GM19372 (cell line): Measurements from ENCODE around the gene ATP8A1.

ENCODE experiments used
- ATAC-seq: cut with Tn5 transposase; IDR thresholded peaks from one replicate; pipeline ENCODE4 v1.9.1; 2021; ENCODE audit warnings: mild to moderate bottlenecking, low read depth, moderate library complexity; ENCODE audit not compliant: unreplicated experiment

ATP8A1 gene

DNA sequence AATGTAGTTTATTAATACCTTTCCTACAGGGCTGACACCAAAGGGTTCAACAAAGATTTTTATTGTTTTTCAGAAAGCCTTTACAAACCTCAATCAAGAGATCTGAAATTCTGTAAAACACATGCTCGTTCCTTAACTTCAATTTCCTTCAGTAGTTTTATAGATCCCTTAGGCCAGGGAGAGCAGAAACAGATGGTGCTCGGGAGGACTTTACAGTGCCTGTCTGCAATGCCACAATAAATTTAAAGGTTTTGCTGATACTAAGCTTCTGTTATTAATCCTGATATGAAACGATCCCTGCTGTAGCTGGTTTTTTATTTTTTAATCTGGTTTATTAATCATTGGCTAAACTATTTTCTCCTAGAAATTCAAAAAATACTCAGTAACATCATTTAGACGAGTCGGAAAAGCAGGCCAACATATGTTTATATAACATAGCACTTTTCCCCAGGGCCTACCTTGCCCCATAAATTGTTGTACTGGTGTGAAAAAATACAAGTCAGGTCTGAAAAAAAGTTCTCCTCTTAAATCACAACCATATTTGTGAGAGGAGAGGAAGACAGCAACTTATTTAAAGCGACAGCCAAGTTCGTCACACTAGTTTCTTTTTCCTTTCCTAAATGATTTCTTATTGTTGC, 219.9 kb downstream of the ATP8A1 start:
- ATAC-seq = no peak

DNA sequence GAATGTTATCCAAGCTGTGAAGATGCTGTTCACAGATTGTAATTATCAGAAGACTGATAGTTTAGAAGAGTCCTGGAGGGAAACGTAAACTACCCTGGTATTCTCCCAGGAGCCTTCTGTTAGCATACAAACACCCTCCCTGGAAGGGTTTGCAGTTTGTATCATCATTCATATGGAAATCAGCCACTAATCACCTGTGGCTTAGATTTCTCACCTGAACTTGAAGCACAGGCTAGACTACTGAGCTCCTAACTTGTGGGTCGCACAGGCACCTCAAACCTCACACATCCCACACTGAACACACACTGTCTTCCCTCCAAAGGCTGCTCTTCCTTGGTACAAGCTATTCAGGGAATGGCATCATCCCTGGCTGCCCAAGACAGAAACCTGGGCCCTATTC, 228.9 kb downstream of the ATP8A1 start:
- ATAC-seq = no peak

DNA sequence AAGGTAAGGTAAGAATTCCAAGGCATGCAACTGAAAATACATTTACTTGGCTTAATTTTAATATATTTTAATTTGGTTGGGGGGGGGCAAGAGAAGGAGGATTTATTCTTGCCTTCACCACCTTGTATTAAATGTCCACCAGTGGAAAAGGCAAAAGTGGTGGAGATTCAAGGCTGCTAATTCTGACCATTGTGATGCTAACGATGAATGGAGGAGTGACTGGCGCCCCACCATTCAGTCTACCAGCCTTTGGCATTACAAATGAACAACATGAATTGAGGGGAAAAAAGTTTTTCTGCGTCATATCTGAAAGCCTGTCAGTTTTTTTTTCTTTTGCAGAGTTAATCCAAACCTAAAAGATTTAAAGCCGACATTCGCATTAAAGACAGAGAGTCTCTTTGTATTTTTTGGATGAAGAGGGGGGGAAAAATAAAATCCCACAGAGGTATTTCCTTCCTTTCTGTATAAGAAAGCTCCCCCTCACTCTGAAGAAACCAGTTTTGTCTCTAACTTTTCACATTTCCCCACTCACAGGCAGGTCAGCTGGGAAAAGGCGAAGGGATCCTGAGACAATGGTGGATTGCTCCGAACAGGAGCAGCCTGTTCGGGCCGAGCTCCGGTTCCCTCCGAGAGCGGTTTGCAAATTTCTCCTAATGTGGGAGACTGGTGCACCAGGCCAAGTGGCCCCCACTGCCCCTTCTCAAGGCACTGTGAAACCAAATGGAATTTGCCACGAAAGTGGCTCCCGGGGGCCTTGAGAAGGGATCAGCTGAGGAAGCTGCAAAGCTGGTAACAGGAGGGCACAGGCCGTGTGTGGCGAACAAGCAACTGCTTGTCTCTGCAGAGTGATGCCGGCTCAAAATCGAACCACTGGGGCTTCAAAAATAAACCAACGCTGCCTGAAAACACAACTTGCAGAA, 231.5 kb downstream of the ATP8A1 start:
- no peak for ATAC-seq

DNA sequence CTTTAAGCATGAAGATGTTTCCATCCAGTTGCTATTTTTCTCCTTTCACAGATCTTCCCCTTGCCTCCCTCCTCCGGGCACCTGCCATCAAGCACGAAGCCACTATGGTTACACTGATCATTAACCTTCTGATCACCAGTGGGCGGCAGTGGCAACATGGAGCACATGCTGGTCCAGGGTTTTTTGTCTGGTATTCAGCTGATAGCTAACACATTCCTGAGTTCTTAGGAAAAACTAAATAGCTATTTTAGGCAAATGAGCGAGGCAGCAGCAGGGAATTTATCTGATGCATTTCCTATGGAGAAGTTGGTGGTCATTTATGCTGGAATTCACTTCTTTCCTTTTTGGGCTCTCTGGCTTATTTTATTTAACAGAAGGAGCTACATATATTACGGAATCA, 236.8 kb downstream of the ATP8A1 start:
- no peak for ATAC-seq

- ATAC-seq = no peak
Observed at GRCh38 chr4:42417550-42417949, 239.4 kb downstream of the ATP8A1 start.

- no peak for ATAC-seq
Observed at GRCh38 chr4:42416017-42416416, 240.9 kb downstream of the ATP8A1 start.

GRCh38 chr4:42415281-42415680, 241.6 kb downstream of the ATP8A1 start:
- ATAC-seq = no peak

- ATAC-seq = no peak
Observed at GRCh38 chr4:42412251-42412650, 244.7 kb downstream of the ATP8A1 start.

DNA sequence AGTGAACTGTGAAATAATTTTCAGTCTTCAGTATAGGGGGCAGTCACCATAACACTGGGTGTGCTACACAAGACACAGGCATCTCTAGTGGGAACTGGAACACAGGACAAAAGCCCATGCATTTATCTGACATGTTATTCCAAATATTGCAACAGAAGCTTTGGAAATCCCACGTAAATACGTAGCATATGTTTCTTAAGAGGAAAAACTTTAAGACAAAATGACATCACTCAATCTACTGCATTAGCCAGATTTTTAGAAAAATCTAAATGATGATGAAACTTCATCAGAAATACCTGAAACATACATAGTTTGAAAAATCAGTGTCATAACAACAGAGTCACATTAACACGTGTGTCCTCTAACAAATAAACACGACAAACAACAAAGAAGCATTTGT, 245.1 kb downstream of the ATP8A1 start:
- ATAC-seq = no peak

DNA sequence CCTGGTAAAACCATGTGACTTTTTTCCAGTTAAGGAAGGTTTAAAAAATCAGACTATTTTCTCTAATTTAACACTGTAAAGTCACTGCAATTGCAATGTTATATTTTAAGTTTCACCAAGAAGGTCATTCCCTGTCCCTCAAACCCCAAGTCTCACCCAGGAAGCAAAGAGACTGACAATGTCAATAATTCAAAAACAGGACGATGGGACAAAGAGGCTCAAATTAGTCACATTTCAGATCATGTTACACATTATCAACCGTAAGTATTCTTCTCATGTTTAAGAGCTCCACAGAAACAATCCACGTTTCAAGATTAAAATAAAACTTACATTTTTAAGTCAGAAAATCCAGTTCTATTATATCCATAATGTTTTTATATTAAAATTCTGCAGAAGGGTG, 246.5 kb downstream of the ATP8A1 start:
- no peak for ATAC-seq

DNA sequence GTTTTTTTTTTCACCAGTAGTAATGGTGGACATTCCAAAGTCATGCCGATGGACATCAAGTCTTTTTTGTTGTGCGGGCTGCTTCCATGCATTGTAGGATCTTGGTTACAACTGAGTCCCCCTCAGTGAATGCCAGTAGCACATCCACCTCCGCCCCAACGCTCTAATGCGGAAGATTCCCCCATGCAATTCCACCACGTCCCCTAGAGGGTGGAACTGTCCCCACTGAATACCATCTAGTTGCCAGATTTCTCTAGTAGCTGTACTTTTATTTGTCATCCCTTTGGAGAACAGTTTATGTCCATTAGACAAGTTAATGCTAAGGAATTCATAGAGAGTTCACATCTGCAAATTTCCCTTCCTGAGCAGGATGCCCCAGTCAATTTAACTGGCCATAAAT, 252.9 kb downstream of the ATP8A1 start:
- ATAC-seq = no peak

- no peak for ATAC-seq
Observed at GRCh38 chr4:42401171-42401570, 255.7 kb downstream of the ATP8A1 start.

- no peak for ATAC-seq
Observed at GRCh38 chr4:42399393-42399792, 257.5 kb downstream of the ATP8A1 start.

GRCh38 chr4:42398871-42399331, 258.0 kb downstream of the ATP8A1 start:
- no peak for ATAC-seq

- ATAC-seq = peak; percentile 36
Observed at GRCh38 chr4:42398171-42398870, 258.6 kb downstream of the ATP8A1 start.

DNA sequence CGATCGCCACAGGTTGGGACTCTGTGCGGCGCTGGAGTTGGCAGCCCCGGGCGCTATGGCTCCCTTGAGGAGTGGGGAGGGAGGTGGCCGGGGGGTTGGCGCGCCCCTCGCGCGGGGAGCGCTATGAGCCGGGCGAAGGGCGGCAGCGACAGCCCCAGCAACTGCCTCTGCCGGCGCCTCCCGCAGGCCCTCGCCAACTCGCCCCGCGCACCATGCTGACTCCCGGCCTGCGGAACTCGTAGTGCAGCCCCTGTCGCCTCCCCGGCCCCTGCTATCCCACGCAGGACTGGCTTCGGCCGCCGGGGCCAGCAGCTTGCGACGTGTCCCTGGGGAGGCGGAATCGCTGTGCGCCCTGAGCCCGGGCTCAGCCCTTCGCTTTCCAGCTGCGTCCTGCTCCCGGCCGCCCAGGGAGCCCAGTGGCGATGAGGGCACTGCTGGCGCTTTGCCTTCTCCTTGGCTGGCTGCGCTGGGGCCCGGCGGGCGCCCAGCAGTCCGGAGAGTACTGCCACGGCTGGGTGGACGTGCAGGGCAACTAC, 259.2 kb downstream of the ATP8A1 start:
- peak; percentile 38 for ATAC-seq

DNA sequence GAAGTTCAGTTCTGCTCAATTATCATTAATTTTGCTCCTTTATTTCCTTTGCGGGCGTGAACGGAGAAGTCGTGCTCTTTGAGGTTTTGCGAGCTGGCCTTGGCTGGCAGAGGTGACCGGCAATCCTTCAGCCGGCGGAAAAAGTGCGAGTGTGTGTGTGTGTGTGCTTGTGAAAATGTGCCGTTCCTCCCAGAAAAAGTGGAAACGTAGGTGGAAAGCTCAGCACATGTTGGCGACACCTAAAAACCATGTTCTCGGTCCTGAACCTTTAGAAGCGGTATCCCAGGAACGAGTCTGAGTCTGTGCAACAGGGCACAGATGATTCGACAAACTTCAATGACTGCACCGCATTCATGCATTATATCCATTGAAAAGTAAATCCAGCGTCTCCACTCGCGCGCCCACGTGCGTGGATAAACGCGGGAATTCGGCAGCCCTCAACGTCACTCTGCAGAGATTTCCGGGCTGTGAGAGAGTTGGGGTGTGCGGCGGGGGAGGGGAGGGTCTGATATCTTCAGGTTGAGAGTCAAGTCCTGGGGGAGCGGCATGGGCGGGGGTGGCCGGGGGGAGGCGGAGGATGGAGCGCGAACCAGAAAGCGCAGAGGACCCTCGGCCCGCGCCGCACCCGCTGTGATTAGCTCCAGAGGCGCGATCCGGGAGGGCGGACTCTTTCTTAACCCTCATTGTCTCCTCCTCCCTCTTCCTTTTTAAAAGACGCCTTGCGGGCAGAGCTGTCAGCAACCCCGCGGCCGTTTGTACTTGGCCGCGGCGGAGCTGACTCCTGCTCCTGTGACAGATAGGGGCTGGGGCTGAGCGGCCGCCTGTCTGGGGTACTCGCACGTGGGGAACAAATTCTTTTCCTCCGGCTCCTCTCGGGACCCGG, 259.9 kb downstream of the ATP8A1 start, which contains the start of gene SHISA3:
SHISA3 (plus strand) TSS at position 737 of the 883 bp plus-strand sequence. CDS start 569 bp downstream, outside the sequence.
- peak; percentile 46 for ATAC-seq

GRCh38 chr4:42396361-42396751, 260.5 kb downstream of the ATP8A1 start:
- no peak for ATAC-seq

DNA sequence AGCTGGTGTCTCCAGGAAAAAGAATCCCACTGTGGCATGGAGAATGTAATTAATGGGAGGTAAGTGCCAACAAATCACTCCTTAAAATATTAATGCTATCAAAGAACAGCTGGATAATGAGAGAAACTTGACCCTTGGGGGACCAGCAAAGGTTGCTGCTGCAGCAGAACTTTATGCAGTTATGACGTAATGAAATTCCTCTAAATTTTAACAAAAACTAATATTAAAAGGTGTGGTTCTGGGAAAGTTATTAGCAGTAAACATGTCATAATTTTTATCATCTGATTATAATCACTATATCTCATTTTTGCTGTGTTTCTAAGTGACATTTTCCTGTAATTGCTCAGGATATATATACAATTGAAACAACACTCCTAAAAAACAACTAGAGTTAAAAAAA, 261.3 kb downstream of the ATP8A1 start:
- no peak for ATAC-seq

GRCh38 chr4:42392436-42392835, 264.5 kb downstream of the ATP8A1 start:
- ATAC-seq = no peak
